Airway epithelial cell (primary cell): ENCODE data around the gene RAB11FIP5. TPM values are rescaled to one million over a fixed set of nuclear protein-coding genes. Genes with fewer than 3 reads are reported as not detected.

Source experiments
- total RNA-seq: library from RNA; depleted of rRNA; stranded (reverse); fragments of >200 nt; gene quantifications from 2 replicates; pipeline ENCODE4 v1.2.3, GENCODE V29; 2015

The RAB11FIP5 gene, protein sequence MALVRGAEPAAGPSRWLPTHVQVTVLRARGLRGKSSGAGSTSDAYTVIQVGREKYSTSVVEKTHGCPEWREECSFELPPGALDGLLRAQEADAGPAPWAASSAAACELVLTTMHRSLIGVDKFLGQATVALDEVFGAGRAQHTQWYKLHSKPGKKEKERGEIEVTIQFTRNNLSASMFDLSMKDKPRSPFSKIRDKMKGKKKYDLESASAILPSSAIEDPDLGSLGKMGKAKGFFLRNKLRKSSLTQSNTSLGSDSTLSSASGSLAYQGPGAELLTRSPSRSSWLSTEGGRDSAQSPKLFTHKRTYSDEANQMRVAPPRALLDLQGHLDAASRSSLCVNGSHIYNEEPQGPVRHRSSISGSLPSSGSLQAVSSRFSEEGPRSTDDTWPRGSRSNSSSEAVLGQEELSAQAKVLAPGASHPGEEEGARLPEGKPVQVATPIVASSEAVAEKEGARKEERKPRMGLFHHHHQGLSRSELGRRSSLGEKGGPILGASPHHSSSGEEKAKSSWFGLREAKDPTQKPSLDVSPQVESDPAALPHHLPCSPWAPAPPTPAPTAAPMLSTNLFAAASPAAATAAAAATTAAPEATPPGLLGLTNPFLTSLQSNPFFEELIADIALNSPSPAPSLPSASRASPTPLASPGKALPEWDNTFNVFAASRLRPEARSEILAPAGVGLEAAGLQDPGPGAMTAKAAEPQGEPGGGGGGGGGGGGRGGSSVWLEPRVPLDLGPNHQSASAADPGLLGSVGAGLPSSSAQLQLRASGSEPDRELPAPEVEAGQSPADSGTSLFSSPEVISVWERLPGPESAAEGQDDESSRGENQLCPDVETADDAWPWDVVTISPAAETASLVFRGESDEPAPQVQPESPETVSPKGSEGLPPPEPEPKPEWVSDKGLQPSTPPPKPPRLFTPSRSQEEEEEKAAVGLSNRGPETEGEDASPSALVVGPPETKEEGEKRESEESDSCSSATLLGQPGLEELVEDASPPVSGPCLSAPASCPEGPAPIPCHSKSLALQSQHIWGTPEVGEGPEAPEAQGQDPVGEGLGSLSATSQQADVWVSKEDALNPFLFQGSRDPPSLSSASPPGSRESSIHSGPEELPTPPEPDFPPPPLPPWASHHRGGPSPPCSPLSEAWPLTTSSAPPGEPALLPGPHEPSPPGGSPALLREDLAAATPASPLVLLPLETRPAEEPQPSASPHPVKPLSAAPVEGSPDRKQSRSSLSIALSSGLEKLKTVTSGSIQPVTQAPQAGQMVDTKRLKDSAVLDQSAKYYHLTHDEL (N-terminal part only)
- 21.1 and 25.2 TPM in 2 replicates for total RNA-seq

DNA sequence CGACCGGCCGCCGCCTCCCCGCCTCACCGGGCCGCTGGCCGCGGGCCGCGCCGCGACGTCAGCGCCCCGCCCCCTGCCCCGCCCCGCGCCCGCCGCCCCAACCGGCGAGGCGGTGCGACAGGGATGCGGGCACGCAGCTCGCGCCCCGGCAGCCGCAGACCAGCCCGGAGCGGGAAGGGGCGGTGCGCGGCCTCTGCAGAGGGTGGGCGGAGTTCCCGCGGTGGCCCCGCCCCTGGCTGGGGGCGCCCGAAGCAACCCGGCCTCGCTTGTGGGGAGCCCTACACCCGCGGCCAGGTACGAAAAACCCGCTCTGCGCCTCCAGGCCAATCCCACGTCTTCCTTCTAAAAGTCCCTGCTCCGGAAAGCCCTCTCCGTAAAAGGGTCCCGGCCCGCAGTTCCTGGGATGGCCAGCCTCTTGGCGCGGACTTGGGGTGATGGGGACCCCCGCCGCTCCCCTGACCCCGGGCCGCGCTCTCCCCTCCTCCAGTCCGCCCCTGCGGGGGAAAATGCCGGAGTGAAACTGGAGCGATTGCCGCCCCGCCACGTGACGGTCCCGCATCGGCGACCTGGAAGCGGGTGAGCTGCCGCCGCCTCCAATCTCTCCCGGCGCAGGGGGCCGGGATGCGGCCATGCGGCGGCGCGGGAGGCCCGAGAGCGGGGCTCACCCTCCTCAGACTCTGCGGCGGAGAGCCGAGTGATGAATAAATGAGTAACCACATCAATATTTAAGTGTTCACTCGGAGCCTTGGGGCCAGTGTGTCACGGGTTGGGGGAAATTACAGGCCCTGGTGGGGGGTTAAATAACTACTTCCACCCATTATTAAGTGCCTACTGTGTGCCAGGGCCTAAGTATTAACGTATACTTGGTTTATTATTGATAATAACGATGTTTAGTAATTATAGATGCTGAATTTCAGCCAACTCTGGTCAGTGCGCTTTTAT, at the start of gene RAB11FIP5:
RAB11FIP5 (minus strand) TSS at position 36 of the 942 bp plus-strand sequence. CDS start 171 bp downstream, outside the sequence.

DNA sequence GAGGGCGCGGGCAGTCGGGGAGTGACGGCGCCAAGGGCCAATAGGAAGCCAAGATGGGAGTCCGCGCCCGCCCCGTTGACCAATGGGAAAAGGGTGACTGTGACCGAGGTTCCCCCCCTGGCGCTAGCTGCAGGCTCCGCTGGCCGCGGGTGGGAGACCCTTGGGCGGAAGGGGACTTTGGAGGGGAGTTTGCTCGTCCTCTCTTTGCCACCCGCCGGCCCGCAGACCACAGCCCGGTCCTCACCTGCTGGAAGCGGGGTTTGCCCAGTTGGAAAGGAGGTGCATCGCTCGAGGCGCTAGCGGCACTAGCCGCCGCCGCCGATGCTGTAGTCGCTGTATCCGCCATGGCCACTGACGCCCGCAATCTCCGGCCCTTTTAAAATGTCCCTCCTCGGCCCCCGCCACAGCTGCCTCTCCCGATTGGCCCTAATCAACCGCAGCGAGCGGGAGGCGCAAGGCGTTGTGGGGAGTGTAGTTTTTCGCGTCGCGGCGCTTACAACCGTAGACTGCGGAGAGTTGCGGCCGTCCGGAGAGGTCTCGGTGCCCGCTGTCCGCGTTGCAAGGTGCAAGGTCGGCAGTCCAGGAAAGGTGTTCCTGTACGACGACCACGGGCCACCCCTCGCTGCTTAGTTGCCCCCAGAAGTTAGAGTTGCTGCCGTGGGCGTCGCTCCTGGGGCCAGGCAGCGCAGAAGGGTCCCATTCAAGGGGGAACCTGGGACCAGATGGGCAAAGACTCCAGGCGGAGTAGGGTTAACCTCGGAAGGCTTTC, 41.2 kb downstream of the RAB11FIP5 start, which contains the start of gene SFXN5:
SFXN5 (minus strand) TSS at position 353 of the 769 bp plus-strand sequence; CDS start at position 346, 7 bp downstream.

Other genes with a start within 250 kb of the RAB11FIP5 start
- gene SPR, start 225.5 kb downstream of the RAB11FIP5 start, total RNA-seq = 25.8 and 26.3 TPM in 2 replicates
- gene EMX1, start 195.4 kb downstream of the RAB11FIP5 start, total RNA-seq = not detected in 2 replicates
- gene SFXN5, start 41.2 kb downstream of the RAB11FIP5 start, total RNA-seq = 5.2 and 7.6 TPM in 2 replicates
- gene NOTO, start 89.6 kb upstream of the RAB11FIP5 start, total RNA-seq = not detected in 2 replicates
- gene SMYD5, start 101.3 kb upstream of the RAB11FIP5 start, total RNA-seq = 22.1 and 23.6 TPM in 2 replicates
- 29.8 and 31.5 TPM in 2 replicates for gene PRADC1, start 120.3 kb upstream of the RAB11FIP5 start, total RNA-seq
- 447 and 470 TPM in 2 replicates for gene CCT7, start 121.4 kb upstream of the RAB11FIP5 start, total RNA-seq
- 3.6 and 4.7 TPM in 2 replicates for gene FBXO41, start 171.5 kb upstream of the RAB11FIP5 start, total RNA-seq
- not detected in 2 replicates for gene EGR4, start 180.6 kb upstream of the RAB11FIP5 start, total RNA-seq